Lower lobe of right lung (tissue), 2 donors: Measurements from ENCODE around the gene HOXB6. TPM values are rescaled to one million over a fixed set of nuclear protein-coding genes. Genes with fewer than 3 reads are reported as not detected.

Experiments used
- ATAC-seq, 2 donors: fragments of 200-7000 bp; cut with Tn5 transposase; one replicate each; pipeline ENCODE4 v1.9.1; 2020 to 2022; ENCODE audit warnings: mild to moderate bottlenecking in 2 of 2, moderate library complexity in 2 of 2
- DNase-seq: peaks from one replicate; pipeline ENCODE4 v3.0.0-alpha.2; 2020
- H3K27ac ChIP-seq: fragments of 200-600 bp; one replicate; pipeline ENCODE4 v1.8.0; 2022
- H3K27me3 ChIP-seq: fragments of 200-600 bp; one replicate; pipeline ENCODE4 v1.8.0; 2022; ENCODE audit warnings: low read depth
- H3K36me3 ChIP-seq: fragments of 200-600 bp; one replicate; pipeline ENCODE4 v1.8.0; 2022; ENCODE audit warnings: mild to moderate bottlenecking
- H3K4me1 ChIP-seq: fragments of 200-600 bp; one replicate; pipeline ENCODE4 v1.8.0; 2022
- H3K4me3 ChIP-seq: fragments of 200-600 bp; one replicate; pipeline ENCODE4 v1.8.0; 2022; ENCODE audit warnings: mild to moderate bottlenecking
- H3K9me3 ChIP-seq: fragments of 200-600 bp; one replicate; pipeline ENCODE4 v1.8.0; 2022
- CTCF ChIP-seq: fragments of 200-600 bp; IDR thresholded peaks from one replicate; pipeline ENCODE4 v1.8.0; 2022; ENCODE audit warnings: antibody characterized with exemption, mild to moderate bottlenecking
- intact Hi-C: fragments of 100-400 bp; cut with DNase I; formaldehyde crosslinking; loops from one replicate; pipeline ENCODE4 v1.11.0; 2022
- total RNA-seq: library from RNA; stranded (reverse); fragmentation: NEBNext Ultra II Directional; extraction: Animal tissue kit (Norgen Biotek cat#: 25700); gene quantifications from one replicate; pipeline ENCODE4 v1.2.1, GENCODE V29; 2021
- donor health status: DM: no; HTN: yes; CAD: no; lungs with severe emphysema.

The HOXB6 gene
- total RNA-seq, 1 donor from 2014 or later: 4.4 TPM

GRCh38 chr17:48628649-48629410 is 24.0 kb upstream of the HOXB6 start:
- Histone ChIP-seq H3K36me3 (no peaks in the 10 kb centered on the region), H3K9me3 (no peaks in the 10 kb centered on the region), H3K27ac (no peak overlapping the region), H3K4me3 (no peak overlapping the region), H3K4me1 (peaks cover 28% of the 10 kb centered on the region), H3K27me3 (peaks cover 100% of the 10 kb centered on the region)
- no peak for TF ChIP-seq CTCF
- DNase-seq (no peak), ATAC-seq (no peak)
- intact Hi-C loops: no loop called here

GRCh38 chr17:48627623-48628521 is 23.1 kb upstream of the HOXB6 start:
- ATAC-seq (no peak), DNase-seq (no peak)
- no peaks in the 10 kb centered on the region for H3K36me3 ChIP-seq
- peaks cover 100% of the 10 kb centered on the region for H3K27me3 ChIP-seq
- TF ChIP-seq CTCF: no peak
- H3K4me1 ChIP-seq: peaks cover 26% of the 10 kb centered on the region
- H3K4me3 ChIP-seq: no peak overlapping the region
- no peaks in the 10 kb centered on the region for H3K9me3 ChIP-seq
- no peak overlapping the region for H3K27ac ChIP-seq
- intact Hi-C loops: no loop called here

GRCh38 chr17:48627118-48627597 is 22.4 kb upstream of the HOXB6 start:
- no peak overlapping the region for H3K27ac ChIP-seq
- no peak overlapping the region for H3K4me3 ChIP-seq
- no peak for TF ChIP-seq CTCF
- DNase-seq (no peak), ATAC-seq (no peak)
- intact Hi-C loops: no loop called here
- peaks cover 26% of the 10 kb centered on the region for H3K4me1 ChIP-seq
- H3K9me3 ChIP-seq: no peaks in the 10 kb centered on the region
- peaks cover 100% of the 10 kb centered on the region for H3K27me3 ChIP-seq
- H3K36me3 ChIP-seq: no peaks in the 10 kb centered on the region

GRCh38 chr17:48626245-48627117 is 21.7 kb upstream of the HOXB6 start, which contains the start of gene HOXB9:
Gene HOXB9, minus strand, starts transcription at chr17:48626358. Its CDS starts 89 bp downstream, at chr17:48626269.
- ATAC-seq: peak in 1 of 2 donors; percentile 35
- Histone ChIP-seq H3K9me3 (no peaks in the 10 kb centered on the region), H3K27me3 (peaks cover 100% of the 10 kb centered on the region), H3K27ac (no peak within 1 kb of the TSS), H3K4me1 (peaks cover 26% of the 10 kb centered on the region), H3K4me3 (peak within 1 kb of the TSS; percentile 43), H3K36me3 (no peaks in the 10 kb centered on the region)
- TF ChIP-seq CTCF: no peak
- intact Hi-C loops: no loop called here
- DNase-seq: no peak
